Right lobe of liver (tissue), 6 donors: ENCODE measurements around the gene CENPK. TPM values are rescaled to one million over a fixed set of nuclear protein-coding genes. Genes with fewer than 3 reads are reported as not detected.

Experiments
- ATAC-seq, 4 donors: fragments of 200-7000 bp; cut with Tn5 transposase; one replicate each; pipeline ENCODE4 v1.9.1; 2020; ENCODE audit warnings: mild to moderate bottlenecking in 4 of 4, moderate library complexity in 4 of 4
- DNase-seq, 3 donors: peaks; one replicate each; pipeline ENCODE4 v3.0.0-alpha.2; 2020
- H3K27ac ChIP-seq, 3 donors: fragments of 200-600 bp; one replicate each; pipeline ENCODE4 v1.8.0; 2022
- H3K27me3 ChIP-seq, 2 donors: fragments of 200-600 bp; one replicate each; pipeline ENCODE4 v1.8.0; 2022
- H3K36me3 ChIP-seq, 4 donors: fragments of 200-600 bp; sonication (generic) in 1 of 4; one replicate each; pipeline versions ENCODE4 v1.5.1 to v1.8.0; 2017 to 2022; ENCODE audit warnings: control low read depth in 1 of 4
- H3K4me1 ChIP-seq, 4 donors: fragments of 200-600 bp; sonication (generic) in 1 of 4; one replicate each; pipeline versions ENCODE4 v1.5.1 to v1.8.0; 2017 to 2022; ENCODE audit warnings: control low read depth in 1 of 4
- H3K4me3 ChIP-seq, 3 donors: fragments of 200-600 bp; one replicate each; pipeline ENCODE4 v1.8.0; 2022
- H3K9me3 ChIP-seq, 4 donors: fragments of 200-600 bp; sonication (generic) in 1 of 4; one replicate each; pipeline versions ENCODE4 v1.5.1 to v1.8.0; 2017 to 2022; ENCODE audit warnings: control low read depth in 1 of 4
- POLR2A ChIP-seq: fragments of 450-650 bp; IDR thresholded peaks from one replicate; pipeline ENCODE4 v1.6.1; 2017; ENCODE audit warnings: antibody characterized with exemption, mild to moderate bottlenecking
- WGBS: methylation state at CpG from one replicate; pipeline ENCODE4 v1.1.6; 2018; ENCODE audit warnings: low coverage, low lambda C conversion rate; ENCODE audit not compliant: insufficient coverage; ENCODE audit errors: missing lambda C conversion rate; 5-methylcytosine and 5-hydroxymethylcytosine counted together
- intact Hi-C, 2 donors: fragments of 100-400 bp; cut with DNase I; formaldehyde crosslinking; loops; one replicate each; pipeline versions ENCODE4 v1.11.2 to v1.14.1; 2022
- total RNA-seq, 6 experiments: library from RNA; depleted of rRNA in 2 of 6; stranded (reverse); fragments of >200 nt in 2 of 6; fragmentation: NEBNext Ultra II Directional in 3 of 6; extraction: Animal tissue kit (Norgen Biotek cat#: 25700) in 3 of 6; gene quantifications; one replicate each; pipeline versions ENCODE4 v1.1.0 to v1.2.4, GENCODE V29; 2016 to 2023
- TF ChIP-seq, protein P1 (sequence below), 4 donors: fragments of 200-600 bp in 3 of 4; fragments of 450-650 bp in 1 of 4; IDR thresholded peaks; one replicate each; pipeline versions ENCODE4 v1.5.1 to v1.8.0; 2016 to 2022; ENCODE audit warnings: antibody characterized with exemption in 4 of 4, mild to moderate bottlenecking in 2 of 4
- donor health status: DM: no; HTN: yes; CAD: no.
- donor health status: DM: no; HTN: no; CAD: no.
- donor health status: DM: no; HTN: no; CAD: no.
- donor health status: DM: no; HTN: yes; CAD: no.
- donor health status: DM: no; HTN: yes; CAD: no.

CENPK gene
- total RNA-seq, 6 experiments from 2014 or later: 0.33 to 4.3 (median 1.5) TPM

DNA sequence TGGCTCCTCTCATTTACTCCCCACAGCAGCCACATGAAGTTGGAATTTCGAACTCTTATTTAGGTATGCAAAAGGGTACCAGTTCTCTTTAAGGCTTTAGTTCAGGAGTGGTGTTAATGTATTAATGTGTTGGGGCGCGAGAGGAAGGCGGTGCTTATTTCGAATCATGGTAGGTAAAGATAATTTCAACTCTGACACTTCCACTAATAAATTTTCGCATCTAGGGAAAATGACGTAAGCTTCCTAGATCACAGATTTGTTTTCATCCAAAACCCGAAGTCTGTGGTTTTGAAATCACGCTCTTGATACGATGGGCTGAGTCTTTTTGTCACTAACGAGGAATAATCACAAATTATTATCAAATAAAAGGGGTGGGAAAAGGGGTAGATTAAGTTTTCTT, 809 bp upstream of the CENPK start:
- Histone ChIP-seq H3K4me1 (peaks cover 0 to 22% (median 3%) of the 10 kb centered on the region in 4 donors), H3K36me3 (no peaks in the 10 kb centered on the region), H3K27ac (peak overlapping the region; percentile 66 to 78 (median 74)), H3K4me3 (peak overlapping the region; percentile 66 to 76 (median 73)), H3K27me3 (no peaks in the 10 kb centered on the region), H3K9me3 (no peaks in the 10 kb centered on the region)
- 2% methylated on average over 11 of the region's 11 CpGs for WGBS
- ATAC-seq (no peak), DNase-seq (no peak)
- intact Hi-C loops: no loop called here
- TF ChIP-seq POLR2A: no peak
- TF ChIP-seq, protein P1, sequence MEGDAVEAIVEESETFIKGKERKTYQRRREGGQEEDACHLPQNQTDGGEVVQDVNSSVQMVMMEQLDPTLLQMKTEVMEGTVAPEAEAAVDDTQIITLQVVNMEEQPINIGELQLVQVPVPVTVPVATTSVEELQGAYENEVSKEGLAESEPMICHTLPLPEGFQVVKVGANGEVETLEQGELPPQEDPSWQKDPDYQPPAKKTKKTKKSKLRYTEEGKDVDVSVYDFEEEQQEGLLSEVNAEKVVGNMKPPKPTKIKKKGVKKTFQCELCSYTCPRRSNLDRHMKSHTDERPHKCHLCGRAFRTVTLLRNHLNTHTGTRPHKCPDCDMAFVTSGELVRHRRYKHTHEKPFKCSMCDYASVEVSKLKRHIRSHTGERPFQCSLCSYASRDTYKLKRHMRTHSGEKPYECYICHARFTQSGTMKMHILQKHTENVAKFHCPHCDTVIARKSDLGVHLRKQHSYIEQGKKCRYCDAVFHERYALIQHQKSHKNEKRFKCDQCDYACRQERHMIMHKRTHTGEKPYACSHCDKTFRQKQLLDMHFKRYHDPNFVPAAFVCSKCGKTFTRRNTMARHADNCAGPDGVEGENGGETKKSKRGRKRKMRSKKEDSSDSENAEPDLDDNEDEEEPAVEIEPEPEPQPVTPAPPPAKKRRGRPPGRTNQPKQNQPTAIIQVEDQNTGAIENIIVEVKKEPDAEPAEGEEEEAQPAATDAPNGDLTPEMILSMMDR (IDR thresholded peaks at IDR 0.05): no peak

GRCh38 chr5:65556718-65557117, 6.2 kb downstream of the CENPK start:
- 82% methylated on average over 3 of the region's 3 CpGs for WGBS
- Histone ChIP-seq H3K4me3 (no peak overlapping the region), H3K4me1 (no peaks in the 10 kb centered on the region), H3K36me3 (no peaks in the 10 kb centered on the region), H3K27me3 (no peaks in the 10 kb centered on the region), H3K27ac (no peak overlapping the region), H3K9me3 (no peaks in the 10 kb centered on the region)
- intact Hi-C loops: no loop called here
- TF ChIP-seq, protein P1 (IDR thresholded peaks at IDR 0.05): no peak
- no peak for TF ChIP-seq POLR2A
- ATAC-seq: no peak
- DNase-seq: no peak

DNA sequence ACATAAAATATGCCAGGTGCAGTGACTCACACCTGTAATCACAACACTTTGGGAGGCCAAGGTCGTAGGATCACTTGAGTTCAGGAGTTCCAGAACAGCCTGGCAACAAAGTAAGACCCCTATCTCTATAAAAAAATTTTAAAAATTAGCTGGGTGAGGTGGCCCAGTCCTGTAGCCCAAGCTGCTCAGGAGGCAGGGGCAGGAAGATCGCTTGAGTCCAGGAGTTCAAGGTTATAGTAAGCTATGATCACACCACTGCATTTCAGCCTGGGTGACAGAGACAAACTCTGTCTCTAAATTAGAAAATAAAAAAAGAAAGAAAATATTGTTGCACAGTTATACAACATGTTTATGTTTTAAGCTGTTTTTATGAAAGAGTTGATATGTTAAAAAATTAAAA, 6.8 kb downstream of the CENPK start:
- ATAC-seq: no peak
- TF ChIP-seq, protein P1 (IDR thresholded peaks at IDR 0.05): no peak
- TF ChIP-seq POLR2A: no peak
- no peak for DNase-seq

GRCh38 chr5:65555287-65555686, 7.7 kb downstream of the CENPK start:
- ATAC-seq (no peak), DNase-seq (no peak)
- Histone ChIP-seq H3K4me1 (no peaks in the 10 kb centered on the region), H3K4me3 (no peak overlapping the region), H3K36me3 (no peaks in the 10 kb centered on the region), H3K27me3 (no peaks in the 10 kb centered on the region), H3K27ac (no peak overlapping the region), H3K9me3 (no peaks in the 10 kb centered on the region)
- intact Hi-C loops: no loop called here
- TF ChIP-seq, protein P1 (IDR thresholded peaks at IDR 0.05): no peak
- TF ChIP-seq POLR2A: no peak

More for the DNA sequence above, 6.8 kb downstream of the CENPK start:
- intact Hi-C loops: no loop called here
- H3K27ac ChIP-seq: no peak overlapping the region
- H3K27me3 ChIP-seq: no peaks in the 10 kb centered on the region
- H3K4me3 ChIP-seq: no peak overlapping the region
- no peaks in the 10 kb centered on the region for H3K36me3 ChIP-seq
- H3K4me1 ChIP-seq: no peaks in the 10 kb centered on the region
- 79% methylated on average over 2 of the region's 2 CpGs for WGBS
- H3K9me3 ChIP-seq: no peaks in the 10 kb centered on the region

DNA sequence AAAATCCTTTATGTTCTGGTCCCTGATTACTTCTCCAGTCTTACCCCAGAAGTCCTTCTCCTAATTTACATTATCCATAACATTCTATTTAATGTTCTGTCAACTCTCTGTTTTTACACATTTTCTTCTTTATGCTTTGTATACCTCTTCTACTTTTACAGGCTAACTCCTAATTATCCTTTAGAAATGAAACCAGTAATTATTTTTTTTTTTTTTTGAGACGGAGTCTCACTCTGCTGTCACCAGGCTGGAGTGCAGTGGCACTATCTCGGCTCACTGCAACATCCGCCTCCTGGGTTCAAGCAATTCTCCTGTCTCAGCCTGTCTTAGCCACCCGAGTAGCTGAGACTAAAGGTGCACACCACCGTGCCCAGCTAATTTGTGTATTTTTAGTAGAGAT, 9.0 kb downstream of the CENPK start:
- H3K27ac ChIP-seq: no peak overlapping the region
- intact Hi-C loops: no loop called here
- TF ChIP-seq, protein P1 (IDR thresholded peaks at IDR 0.05): no peak
- no peak for TF ChIP-seq POLR2A
- H3K4me1 ChIP-seq: no peaks in the 10 kb centered on the region
- H3K36me3 ChIP-seq: no peaks in the 10 kb centered on the region
- no peaks in the 10 kb centered on the region for H3K9me3 ChIP-seq
- no peaks in the 10 kb centered on the region for H3K27me3 ChIP-seq
- DNase-seq: no peak
- no peak overlapping the region for H3K4me3 ChIP-seq
- 84% methylated on average over 5 of the region's 5 CpGs for WGBS
- no peak for ATAC-seq
